ENCODE results near the gene ORAI2. TPM values are rescaled to one million over a fixed set of nuclear protein-coding genes. Genes with fewer than 3 reads are reported as not detected.

The ORAI2 gene
- total and polyA plus RNA-seq, 2 of the 8 experiments (the other 6 are each of a cell fraction or from before 2014, with no cell fraction given) = 20.7 to 35.2 TPM

GRCh38 chr7:102469972-102470825 is 36.8 kb downstream of the ORAI2 start:
- no peak overlapping the region for H3K4me2 ChIP-seq (ENCODE audit: insufficient read depth in 1 of 2, low read depth in 2 of 2, low read length in 2 of 2)
- H3K27ac ChIP-seq (ENCODE audit: low read depth, low read length) = no peak overlapping the region
- peaks cover 0 to 12% of the 10 kb centered on the region in 2 experiments for H4K20me1 ChIP-seq (replicated peaks in 1 of 2; ENCODE audit: control insufficient read depth in 1 of 2, insufficient read depth in 2 of 2, low read length in 2 of 2)
- H3K14ac ChIP-seq (ENCODE audit: insufficient read length) = no peak overlapping the region
- ChIA-PET CTCF (ENCODE audit: partially characterized antibody) (interaction anchor here (0.6 to 1.5 kb wide), 3 partner anchors 10 to 858 kb away, joined by 3 read pairs; no protein-coding TSS in a partner anchor), POLR2A (ENCODE audit: partially characterized antibody) (interaction anchor here (0.8 to 1.5 kb wide), 4 partner anchors 11 to 191 kb away, joined by 3 read pairs; no protein-coding TSS in a partner anchor)
- no peaks in the 10 kb centered on the region; a peak in 1 of 7 replicates for H3K27me3 ChIP-seq (replicated peaks in 1 of 4; ENCODE audit: control insufficient read depth in 3 of 4, extremely low read depth in 1 of 4, insufficient read depth in 3 of 4, low read length in 3 of 4)
- no peak overlapping the region for H3K18ac ChIP-seq (ENCODE audit: extremely low read depth, low read length)
- FAIRE-seq (no peak), DNase-seq (ENCODE audit: low read depth in 1 of 2, low spot score in 2 of 2) (peak in 1 of 2 experiments; percentile 38)
- H3K79me1 ChIP-seq (ENCODE audit: low read depth, low read length) = no peaks in the 10 kb centered on the region
- H2BK12ac ChIP-seq (ENCODE audit: low read depth, low read length) = no peak overlapping the region
- peaks cover 2 to 14% (median 8%) of the 10 kb centered on the region in 4 experiments; a peak in 6 of 8 replicates for H3K36me3 ChIP-seq (ENCODE audit: control insufficient read depth in 2 of 4, insufficient read depth in 4 of 4, low read length in 3 of 4)
- no peak overlapping the region for H2AK5ac ChIP-seq (ENCODE audit: low read depth, low read length)
- no peaks in the 10 kb centered on the region; the same call in 1 of the 2 replicates for H3K23me2 ChIP-seq (ENCODE audit: low read depth, low read length)
- no peaks in the 10 kb centered on the region for H3K9me3 ChIP-seq (ENCODE audit: insufficient read depth in 2 of 2, low read depth in 1 of 2, low read length in 1 of 2)
- H2BK20ac ChIP-seq (ENCODE audit: low read length) = no peak overlapping the region
- H4K5ac ChIP-seq (ENCODE audit: insufficient read length, low read depth, low read length) = no peak overlapping the region
- no peak overlapping the region for H3K9ac ChIP-seq (replicated peaks in 1 of 4; ENCODE audit: extremely low read depth in 1 of 4, low read depth in 3 of 4, low read length in 3 of 4)
- peaks cover 0 to 3% (median 0%) of the 10 kb centered on the region in 4 experiments; a peak in 1 of 7 replicates for H3K4me1 ChIP-seq (replicated peaks in 1 of 4; ENCODE audit: control insufficient read depth in 3 of 4, insufficient read depth in 4 of 4, low read length in 3 of 4)
- no peak overlapping the region for H3K23ac ChIP-seq (ENCODE audit: insufficient read length)
- H3K79me2 ChIP-seq (ENCODE audit: control insufficient read depth in 1 of 2, insufficient read depth in 2 of 2, low read length in 2 of 2) = no peaks in the 10 kb centered on the region
- no peak overlapping the region for H3K56ac ChIP-seq (replicated peaks; ENCODE audit: insufficient read length, low read depth, low read length)
- H2BK5ac ChIP-seq (ENCODE audit: low read depth, low read length) = no peak overlapping the region
- no peak overlapping the region for H2BK15ac ChIP-seq (ENCODE audit: low read length)
- no peak overlapping the region for H3K4ac ChIP-seq (replicated peaks; ENCODE audit: insufficient read length, low read depth, low read length)
- H4K91ac ChIP-seq (replicated peaks; ENCODE audit: insufficient read length, low read length) = no peak overlapping the region
- H4K8ac ChIP-seq (ENCODE audit: extremely low read depth, insufficient read depth, low read length) = no peak overlapping the region
- no peak overlapping the region for H2BK120ac ChIP-seq (replicated peaks; ENCODE audit: low read depth, low read length)
- H3K4me3 ChIP-seq (ENCODE audit: extremely low read depth in 1 of 4, insufficient read depth in 2 of 4, low read depth in 3 of 4, low read length in 4 of 4) = no peak overlapping the region
- WGBS, 2 experiments (ENCODE audit: extremely low coverage in 1 of 2, insufficient coverage in 1 of 2, insufficient read length in 1 of 2, insufficient replicate concordance in 2 of 2, low coverage in 1 of 2, low lambda C conversion rate in 2 of 2, missing lambda C conversion rate in 1 of 2) = 81% methylated on average over 20 of the region's 20 CpGs; no CpG with 5 or more reads in 1 of the 2 experiments
- no peak overlapping the region for H2AFZ ChIP-seq (ENCODE audit: low read length)
- TF ChIP-seq CBX8 (IDR thresholded peaks at IDR 0.05; ENCODE audit: borderline replicate concordance, low read depth, low read length) (no peak), SIRT6 (IDR thresholded peaks at IDR 0.05; ENCODE audit: low read length) (no peak), TCF12 (IDR thresholded peaks at IDR 0.05; ENCODE audit: low read depth, low read length) (no peak), KDM5A (IDR thresholded peaks at IDR 0.05; ENCODE audit: low read length) (no peak), CEBPB (IDR thresholded peaks at IDR 0.05; ENCODE audit: low read depth, low read length) (no peak), RBBP5 (IDR thresholded peaks at IDR 0.05; ENCODE audit: borderline replicate concordance, low read depth, low read length) (no peak), CTBP2 (IDR thresholded peaks at IDR 0.05; ENCODE audit: borderline replicate concordance, insufficient read depth, insufficient read length, low read length) (no peak), POLR2AphosphoS5 (IDR thresholded peaks at IDR 0.05; ENCODE audit: low read depth, low read length) (no peak; the same call in 1 of the 2 replicates), CTCF (IDR thresholded peaks at IDR 0.05; ENCODE audit: control extremely low read depth in 1 of 3, insufficient read depth in 1 of 3, low read depth in 1 of 3, low read length in 3 of 3) (no peak)
